Measurements from ENCODE around the gene MYMX.

The MYMX gene

GRCh38 chr6:44219053-44219814 is 2.5 kb downstream of the MYMX start:
- H3K9me3 Mint-ChIP-seq = no peaks in the 10 kb centered on the region
- peak; percentile 86 for DNase-seq
- H3K36me3 Mint-ChIP-seq (ENCODE audit: low read depth) = no peaks in the 10 kb centered on the region
- TF ChIP-seq CTCF (IDR thresholded peaks at IDR 0.05) = no peak
- peak overlapping the region; percentile 78 for H3K4me3 Mint-ChIP-seq
- peaks cover 48% of the 10 kb centered on the region for H3K4me1 Mint-ChIP-seq
- H3K27me3 Mint-ChIP-seq (ENCODE audit: low read depth, poor library complexity) = peaks cover 3% of the 10 kb centered on the region
- no peak overlapping the region for H3K27ac Mint-ChIP-seq

DNA sequence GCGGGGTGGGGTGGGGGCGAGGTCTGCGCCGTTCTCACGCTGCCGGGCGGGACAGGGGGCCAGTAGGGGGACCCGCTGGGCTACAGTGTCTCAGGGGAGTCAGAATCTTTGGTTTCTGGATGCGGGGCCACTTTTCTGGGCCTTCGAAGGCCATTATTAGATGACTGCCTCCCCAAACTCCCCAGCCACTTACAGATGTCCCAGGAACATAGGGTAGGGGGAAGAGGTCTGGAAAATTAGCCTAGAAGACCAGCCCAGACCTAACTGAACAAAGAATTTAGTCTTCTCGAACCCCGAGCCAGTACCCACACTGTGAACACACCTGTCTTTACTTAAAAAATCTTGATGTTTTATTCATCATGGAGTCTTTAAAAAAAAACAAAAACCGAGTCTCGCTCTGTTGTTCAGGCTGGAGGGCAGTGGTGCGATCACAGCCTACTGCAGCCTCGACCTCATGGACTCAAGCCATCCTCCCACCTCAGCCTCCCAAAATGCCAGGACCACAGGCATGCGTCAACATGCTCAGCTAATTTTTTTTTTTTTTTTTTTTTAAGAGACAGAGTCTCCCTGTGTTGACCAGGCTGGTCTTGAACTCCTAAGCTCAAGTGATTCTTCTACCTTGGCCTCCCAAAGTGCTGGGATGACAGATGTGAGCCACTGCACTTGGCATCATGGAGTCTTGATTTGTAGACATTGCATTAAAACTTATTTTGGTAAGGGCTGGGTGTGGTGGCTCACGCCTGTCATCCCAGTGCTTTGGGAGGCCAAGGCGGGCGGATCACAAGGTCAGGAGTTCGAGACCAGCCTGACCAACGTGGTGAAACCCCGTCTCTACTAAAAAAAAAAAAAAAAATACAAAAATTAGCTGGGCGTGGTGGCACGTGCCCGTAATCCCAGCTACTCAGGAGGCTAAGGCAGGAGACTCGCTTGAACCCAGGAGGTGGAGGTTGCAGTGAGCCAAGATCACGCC is 3.4 kb downstream of the MYMX start:
- Mint-ChIP-seq H3K27ac (no peak overlapping the region), H3K4me1 (peaks cover 56% of the 10 kb centered on the region)

DNA sequence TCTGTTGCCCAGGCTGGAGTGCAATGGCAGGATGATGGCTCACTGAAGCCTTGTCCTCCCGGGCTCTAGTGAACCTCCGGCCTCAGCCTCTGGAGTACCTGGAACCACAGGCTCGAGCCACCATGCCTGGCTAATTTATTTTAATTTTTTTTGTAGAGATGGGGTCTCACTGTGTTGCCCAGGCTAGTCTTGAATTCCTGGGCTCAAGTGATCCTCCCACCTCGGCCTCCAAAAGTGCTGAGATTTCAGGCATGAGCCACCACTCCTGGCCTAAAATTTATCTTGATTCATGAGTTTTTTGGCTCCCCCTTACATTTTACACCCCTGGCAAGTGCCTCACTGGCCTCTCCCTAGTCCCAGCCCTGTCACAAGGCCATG is 4.2 kb downstream of the MYMX start:
- no peaks in the 10 kb centered on the region for H3K9me3 Mint-ChIP-seq
- no peak overlapping the region for H3K27ac Mint-ChIP-seq
- H3K4me3 Mint-ChIP-seq = peak overlapping the region; percentile 69
- no peak for DNase-seq
- H3K36me3 Mint-ChIP-seq (ENCODE audit: low read depth) = no peaks in the 10 kb centered on the region
- peaks cover 64% of the 10 kb centered on the region for H3K4me1 Mint-ChIP-seq
- peaks cover 3% of the 10 kb centered on the region for H3K27me3 Mint-ChIP-seq (ENCODE audit: low read depth, poor library complexity)
- TF ChIP-seq CTCF (IDR thresholded peaks at IDR 0.05) = no peak

More for the DNA sequence above, 3.4 kb downstream of the MYMX start:
- no peak for DNase-seq
- peaks cover 3% of the 10 kb centered on the region for H3K27me3 Mint-ChIP-seq (ENCODE audit: low read depth, poor library complexity)
- H3K36me3 Mint-ChIP-seq (ENCODE audit: low read depth) = no peaks in the 10 kb centered on the region
- H3K4me3 Mint-ChIP-seq = peak overlapping the region; percentile 61
- H3K9me3 Mint-ChIP-seq = no peaks in the 10 kb centered on the region
- TF ChIP-seq CTCF (IDR thresholded peaks at IDR 0.05) = no peak

DNA sequence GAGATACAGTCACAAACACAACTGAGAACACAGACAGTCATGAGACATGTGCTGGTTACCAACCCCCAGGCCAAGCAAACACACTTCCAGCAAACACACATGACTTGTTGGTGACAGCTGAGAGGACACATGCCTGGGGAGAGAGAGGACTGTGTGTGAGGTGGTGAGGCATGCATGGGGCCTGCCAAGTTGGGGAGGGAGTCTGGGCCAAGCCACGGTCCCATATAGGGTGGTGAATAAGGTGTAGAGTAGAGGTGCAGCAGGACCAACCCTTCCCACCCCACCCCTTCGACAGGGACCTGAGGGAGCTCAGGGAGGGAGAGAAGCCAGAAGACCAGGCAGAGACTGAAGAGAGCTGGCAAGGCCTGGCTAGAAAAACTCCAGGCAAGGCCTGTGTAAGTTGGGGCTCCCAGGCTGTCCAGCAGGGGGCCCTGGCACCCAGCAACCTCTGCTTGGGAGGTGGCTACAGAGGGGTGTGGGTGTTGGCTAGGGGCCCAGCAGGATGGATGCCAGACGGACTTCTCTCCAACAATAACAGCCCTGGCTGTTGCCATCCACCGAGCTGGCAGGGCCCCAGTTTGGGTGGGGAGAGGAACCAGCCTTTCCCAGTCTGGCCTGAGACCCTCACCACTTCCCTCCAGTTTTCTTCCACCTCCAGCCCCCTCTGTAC is 4.7 kb downstream of the MYMX start:
- Mint-ChIP-seq H3K36me3 (ENCODE audit: low read depth) (no peaks in the 10 kb centered on the region), H3K27me3 (ENCODE audit: low read depth, poor library complexity) (peaks cover 3% of the 10 kb centered on the region), H3K4me1 (peaks cover 67% of the 10 kb centered on the region), H3K27ac (no peak overlapping the region), H3K9me3 (no peaks in the 10 kb centered on the region), H3K4me3 (peak overlapping the region; percentile 69)
- DNase-seq = peak; percentile 70
- TF ChIP-seq CTCF (IDR thresholded peaks at IDR 0.05) = peak; percentile 67

- no peak for TF ChIP-seq CTCF (IDR thresholded peaks at IDR 0.05)
- Mint-ChIP-seq H3K36me3 (ENCODE audit: low read depth) (no peaks in the 10 kb centered on the region), H3K27ac (no peak overlapping the region), H3K9me3 (no peaks in the 10 kb centered on the region), H3K4me1 (peaks cover 67% of the 10 kb centered on the region), H3K27me3 (ENCODE audit: low read depth, poor library complexity) (no peaks in the 10 kb centered on the region), H3K4me3 (no peak overlapping the region)
- no peak for DNase-seq
Measured at GRCh38 chr6:44221961-44222335, 5.2 kb downstream of the MYMX start.
